HG02870 (cell line): ENCODE measurements around the gene TMEM163.
A peak's percentile ranks its signal among the peaks of the same experiment; 100 is the strongest.
"Not testable (repeated sequence)": the region's sequence is repeated elsewhere in the genome, so short reads cannot be mapped to it uniquely, and the experiment has no call there.

Experiments
- ATAC-seq: cut with Tn5 transposase; IDR thresholded peaks from one replicate; pipeline ENCODE4 v1.9.1; 2021; ENCODE audit warnings: mild to moderate bottlenecking, moderate library complexity; ENCODE audit not compliant: unreplicated experiment

Gene TMEM163

GRCh38 chr2:134724341-134724740 lies 5.5 kb upstream of the TMEM163 start:
- no peak for ATAC-seq

- ATAC-seq, result not testable (repeated sequence)
Measured at GRCh38 chr2:134723742-134724141, 4.9 kb upstream of the TMEM163 start.

- ATAC-seq, result no peak
Measured at GRCh38 chr2:134722728-134723127, 3.9 kb upstream of the TMEM163 start.

GRCh38 chr2:134721596-134721995 lies 2.8 kb upstream of the TMEM163 start:
- ATAC-seq, result no peak

- peak; percentile 20 for ATAC-seq
Measured at GRCh38 chr2:134718023-134718816, 580 bp downstream of the TMEM163 start.

GRCh38 chr2:134717286-134718022 lies 1.3 kb downstream of the TMEM163 start:
- ATAC-seq, result no peak

- no peak for ATAC-seq
Measured at GRCh38 chr2:134716721-134717243, 2.0 kb downstream of the TMEM163 start.

GRCh38 chr2:134715932-134716643 lies 2.7 kb downstream of the TMEM163 start:
- ATAC-seq, result no peak

- peak; percentile 58 for ATAC-seq
Measured at GRCh38 chr2:134714228-134714627, 4.6 kb downstream of the TMEM163 start.

- no peak for ATAC-seq
Measured at GRCh38 chr2:134713606-134714005, 5.2 kb downstream of the TMEM163 start.

GRCh38 chr2:134713176-134713575 lies 5.6 kb downstream of the TMEM163 start:
- no peak for ATAC-seq

GRCh38 chr2:134712736-134713135 lies 6.1 kb downstream of the TMEM163 start:
- ATAC-seq, result no peak

GRCh38 chr2:134712299-134712698 lies 6.5 kb downstream of the TMEM163 start:
- ATAC-seq, result no peak

- no peak for ATAC-seq
Measured at GRCh38 chr2:134711692-134712091, 7.1 kb downstream of the TMEM163 start.

GRCh38 chr2:134707330-134707676 lies 11.5 kb downstream of the TMEM163 start:
- no peak for ATAC-seq

GRCh38 chr2:134706587-134707329 lies 12.0 kb downstream of the TMEM163 start:
- no peak for ATAC-seq

GRCh38 chr2:134705861-134706586 lies 12.8 kb downstream of the TMEM163 start:
- ATAC-seq, result no peak

GRCh38 chr2:134704173-134704572 lies 14.6 kb downstream of the TMEM163 start:
- no peak for ATAC-seq

- no peak for ATAC-seq
Measured at GRCh38 chr2:134703426-134703825, 15.4 kb downstream of the TMEM163 start.

- no peak for ATAC-seq
Measured at GRCh38 chr2:134700730-134701129, 18.1 kb downstream of the TMEM163 start.
